Upper lobe of left lung (tissue), 4 donors: Measurements from ENCODE around the gene CHIC2.

Source experiments
- POLR2AphosphoS5 ChIP-seq, 2 donors: sonication (generic); formaldehyde crosslinking; IDR thresholded peaks; one replicate each; pipeline ENCODE4 v1.5.1; 2017; ENCODE audit warnings: antibody characterized with exemption in 2 of 2
- TF ChIP-seq, protein P1 (sequence below), 6 experiments: fragments of 450-650 bp in 4 of 6; fragments of 200-600 bp in 2 of 6; sonication (generic) in 2 of 6; IDR thresholded peaks; one replicate each; pipeline ENCODE4 v1.5.1; 2016 to 2019; ENCODE audit warnings: antibody characterized with exemption in 6 of 6

- TF ChIP-seq, protein P1, sequence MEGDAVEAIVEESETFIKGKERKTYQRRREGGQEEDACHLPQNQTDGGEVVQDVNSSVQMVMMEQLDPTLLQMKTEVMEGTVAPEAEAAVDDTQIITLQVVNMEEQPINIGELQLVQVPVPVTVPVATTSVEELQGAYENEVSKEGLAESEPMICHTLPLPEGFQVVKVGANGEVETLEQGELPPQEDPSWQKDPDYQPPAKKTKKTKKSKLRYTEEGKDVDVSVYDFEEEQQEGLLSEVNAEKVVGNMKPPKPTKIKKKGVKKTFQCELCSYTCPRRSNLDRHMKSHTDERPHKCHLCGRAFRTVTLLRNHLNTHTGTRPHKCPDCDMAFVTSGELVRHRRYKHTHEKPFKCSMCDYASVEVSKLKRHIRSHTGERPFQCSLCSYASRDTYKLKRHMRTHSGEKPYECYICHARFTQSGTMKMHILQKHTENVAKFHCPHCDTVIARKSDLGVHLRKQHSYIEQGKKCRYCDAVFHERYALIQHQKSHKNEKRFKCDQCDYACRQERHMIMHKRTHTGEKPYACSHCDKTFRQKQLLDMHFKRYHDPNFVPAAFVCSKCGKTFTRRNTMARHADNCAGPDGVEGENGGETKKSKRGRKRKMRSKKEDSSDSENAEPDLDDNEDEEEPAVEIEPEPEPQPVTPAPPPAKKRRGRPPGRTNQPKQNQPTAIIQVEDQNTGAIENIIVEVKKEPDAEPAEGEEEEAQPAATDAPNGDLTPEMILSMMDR (IDR thresholded peaks at IDR 0.05): no peak
- no peak for TF ChIP-seq POLR2AphosphoS5 (IDR thresholded peaks at IDR 0.05)
Measured at GRCh38 chr4:54061067-54061466, 3.3 kb downstream of the CHIC2 start.
